ENCODE data around the gene ATXN2. TPM values are rescaled to one million over a fixed set of nuclear protein-coding genes. Genes with fewer than 3 reads are reported as not detected.
"Not testable (repeated sequence)": the region's sequence is repeated elsewhere in the genome, so short reads cannot be mapped to it uniquely, and the experiment has no call there.

ATXN2 gene
- total and polyA plus RNA-seq, 2 donors from 2014 or later, result 27.1 to 56.5 TPM

DNA sequence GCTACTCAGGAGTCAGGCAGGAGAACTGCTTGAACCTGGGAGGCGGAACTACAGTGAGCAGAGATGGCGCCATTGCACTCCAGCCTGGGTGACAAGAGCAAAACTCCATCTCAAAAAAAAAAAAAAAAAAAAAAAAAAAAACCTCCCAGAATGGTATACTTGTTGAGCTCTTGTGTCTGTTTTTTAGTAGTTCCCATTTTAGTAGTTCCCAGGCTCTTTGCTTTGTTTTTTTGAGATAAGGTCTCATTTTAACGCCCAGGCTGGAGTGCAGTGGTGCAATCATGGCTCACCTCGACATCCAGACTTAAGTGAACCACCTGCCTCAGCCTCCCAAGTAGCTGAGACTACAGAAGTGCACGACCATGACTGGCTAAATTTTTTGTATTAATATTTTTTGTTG lies 13.4 kb downstream of the ATXN2 start:
- H3K9me3 ChIP-seq (ENCODE audit: control insufficient read depth in 2 of 3, insufficient read depth in 1 of 3, low read length in 3 of 3), result no peaks in the 10 kb centered on the region
- DNase-seq, result no peak
- H3K4me1 ChIP-seq (ENCODE audit: control insufficient read depth in 2 of 3, insufficient read depth in 2 of 3, low read depth in 1 of 3, low read length in 3 of 3), result peaks cover 0 to 6% (median 3%) of the 10 kb centered on the region in 3 donors
- FAIRE-seq, result no peak
- H3K27ac ChIP-seq (ENCODE audit: low read depth in 2 of 2, low read length in 2 of 2), result no peak overlapping the region
- H3K36me3 ChIP-seq (ENCODE audit: control insufficient read depth in 2 of 3, insufficient read depth in 3 of 3, low read length in 3 of 3), result no peaks in the 10 kb centered on the region
- no peak overlapping the region for H3K4me3 ChIP-seq (ENCODE audit: low read length in 3 of 3)
- H3K27me3 ChIP-seq (ENCODE audit: control insufficient read depth, insufficient read depth, low read length), result no peaks in the 10 kb centered on the region
- TF ChIP-seq, protein P1, sequence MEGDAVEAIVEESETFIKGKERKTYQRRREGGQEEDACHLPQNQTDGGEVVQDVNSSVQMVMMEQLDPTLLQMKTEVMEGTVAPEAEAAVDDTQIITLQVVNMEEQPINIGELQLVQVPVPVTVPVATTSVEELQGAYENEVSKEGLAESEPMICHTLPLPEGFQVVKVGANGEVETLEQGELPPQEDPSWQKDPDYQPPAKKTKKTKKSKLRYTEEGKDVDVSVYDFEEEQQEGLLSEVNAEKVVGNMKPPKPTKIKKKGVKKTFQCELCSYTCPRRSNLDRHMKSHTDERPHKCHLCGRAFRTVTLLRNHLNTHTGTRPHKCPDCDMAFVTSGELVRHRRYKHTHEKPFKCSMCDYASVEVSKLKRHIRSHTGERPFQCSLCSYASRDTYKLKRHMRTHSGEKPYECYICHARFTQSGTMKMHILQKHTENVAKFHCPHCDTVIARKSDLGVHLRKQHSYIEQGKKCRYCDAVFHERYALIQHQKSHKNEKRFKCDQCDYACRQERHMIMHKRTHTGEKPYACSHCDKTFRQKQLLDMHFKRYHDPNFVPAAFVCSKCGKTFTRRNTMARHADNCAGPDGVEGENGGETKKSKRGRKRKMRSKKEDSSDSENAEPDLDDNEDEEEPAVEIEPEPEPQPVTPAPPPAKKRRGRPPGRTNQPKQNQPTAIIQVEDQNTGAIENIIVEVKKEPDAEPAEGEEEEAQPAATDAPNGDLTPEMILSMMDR (IDR thresholded peaks at IDR 0.05; ENCODE audit: borderline replicate concordance, extremely low read depth, insufficient read depth), result no peak
- H3K9ac ChIP-seq (ENCODE audit: low read length in 3 of 3), result no peak overlapping the region
- intact Hi-C loops (cut with DNase I), result no loop called here

DNA sequence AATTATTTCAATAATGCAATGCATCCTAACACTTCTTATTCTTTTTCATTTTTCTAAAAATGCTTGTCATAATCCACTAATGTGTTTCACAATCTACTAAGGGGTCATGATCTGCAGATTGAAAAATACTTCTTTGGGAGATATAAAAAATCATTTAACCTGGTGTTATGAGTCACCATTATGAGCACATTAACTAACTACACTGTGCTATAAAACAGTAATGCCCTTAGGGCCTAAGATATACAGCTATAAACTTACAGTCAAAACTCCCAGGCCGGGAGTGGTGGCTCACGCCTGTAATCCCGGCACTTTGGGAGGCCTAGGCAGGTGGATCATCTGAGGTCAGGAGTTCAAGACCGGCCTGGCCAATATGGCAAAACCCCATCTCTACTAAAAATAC lies 14.2 kb downstream of the ATXN2 start:
- FAIRE-seq (no peak), DNase-seq (no peak)
- intact Hi-C loops (cut with DNase I), result no loop called here
- H3K36me3 ChIP-seq (ENCODE audit: control insufficient read depth in 2 of 3, insufficient read depth in 3 of 3, low read length in 3 of 3), result no peaks in the 10 kb centered on the region
- H3K27ac ChIP-seq (ENCODE audit: low read depth in 2 of 2, low read length in 2 of 2), result no peak overlapping the region
- no peaks in the 10 kb centered on the region for H3K27me3 ChIP-seq (ENCODE audit: control insufficient read depth, insufficient read depth, low read length)
- no peak overlapping the region for H3K4me3 ChIP-seq (ENCODE audit: low read length in 3 of 3)
- TF ChIP-seq, protein P1 (IDR thresholded peaks at IDR 0.05; ENCODE audit: borderline replicate concordance, extremely low read depth, insufficient read depth), result no peak
- no peaks in the 10 kb centered on the region for H3K9me3 ChIP-seq (ENCODE audit: control insufficient read depth in 2 of 3, insufficient read depth in 1 of 3, low read length in 3 of 3)
- H3K9ac ChIP-seq (ENCODE audit: low read length in 3 of 3), result no peak overlapping the region
- peaks cover 0 to 6% (median 3%) of the 10 kb centered on the region in 3 donors for H3K4me1 ChIP-seq (ENCODE audit: control insufficient read depth in 2 of 3, insufficient read depth in 2 of 3, low read depth in 1 of 3, low read length in 3 of 3)

DNA sequence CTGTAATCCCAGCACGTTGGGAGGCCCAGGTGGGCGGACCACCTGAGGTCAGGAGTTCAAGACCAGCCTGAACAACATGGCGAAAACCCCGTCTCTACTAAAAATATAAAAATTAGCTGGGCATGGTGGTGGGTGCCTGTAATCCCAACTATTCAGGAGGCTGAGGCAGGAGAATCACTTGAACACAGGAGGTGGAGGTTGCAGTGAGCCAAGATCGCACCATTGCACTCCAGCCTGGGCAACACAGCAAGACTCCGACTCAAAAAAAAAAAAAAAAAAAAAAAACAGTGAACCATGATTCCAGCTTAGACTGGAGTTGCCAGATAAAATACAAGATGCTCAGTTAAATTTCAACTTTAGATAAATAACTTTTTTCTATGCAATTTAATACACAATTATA lies 15.6 kb downstream of the ATXN2 start:
- H3K27me3 ChIP-seq (ENCODE audit: control insufficient read depth, insufficient read depth, low read length); H3K27ac ChIP-seq (ENCODE audit: low read depth in 2 of 2, low read length in 2 of 2); DNase-seq; intact Hi-C loops (cut with DNase I); H3K9me3 ChIP-seq (ENCODE audit: control insufficient read depth in 2 of 3, insufficient read depth in 1 of 3, low read length in 3 of 3); H3K36me3 ChIP-seq (ENCODE audit: control insufficient read depth in 2 of 3, insufficient read depth in 3 of 3, low read length in 3 of 3); H3K4me3 ChIP-seq (ENCODE audit: low read length in 3 of 3); H3K4me1 ChIP-seq (ENCODE audit: control insufficient read depth in 2 of 3, insufficient read depth in 2 of 3, low read depth in 1 of 3, low read length in 3 of 3); H3K9ac ChIP-seq (ENCODE audit: low read length in 3 of 3); FAIRE-seq: not testable (repeated sequence)

DNA sequence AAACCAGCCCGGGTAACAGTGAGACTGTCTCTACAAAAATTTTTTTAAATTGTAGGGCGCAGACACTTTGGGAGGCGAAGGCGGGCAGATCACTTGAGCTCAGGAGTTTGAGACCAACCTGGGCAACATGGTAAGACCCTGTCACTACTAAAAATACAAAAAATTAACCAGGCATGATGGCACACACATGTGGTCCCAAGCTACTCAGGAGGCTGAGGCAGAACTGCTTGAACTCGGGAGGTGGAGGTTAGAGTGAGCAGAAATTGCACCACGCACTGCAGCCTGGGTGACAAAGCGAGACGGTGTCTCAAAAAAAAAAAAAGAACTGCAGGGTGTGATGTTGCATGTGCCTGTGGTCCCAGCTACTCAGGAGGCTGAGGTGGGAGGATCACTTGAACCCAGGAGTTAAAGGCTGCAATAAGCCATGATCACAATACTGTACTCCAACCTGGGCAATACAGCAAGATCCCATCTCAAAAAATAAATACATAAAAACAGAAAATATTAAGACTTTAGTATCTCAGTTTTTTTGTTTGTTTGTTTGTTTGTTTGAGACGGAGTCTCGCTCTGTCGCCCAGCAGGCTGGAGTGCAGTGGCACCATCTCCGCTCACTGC lies 16.9 kb downstream of the ATXN2 start:
- intact Hi-C loops (cut with DNase I), result no loop called here
- H3K27ac ChIP-seq (ENCODE audit: low read depth in 2 of 2, low read length in 2 of 2), result no peak overlapping the region
- no peaks in the 10 kb centered on the region for H3K36me3 ChIP-seq (ENCODE audit: control insufficient read depth in 2 of 3, insufficient read depth in 3 of 3, low read length in 3 of 3)
- TF ChIP-seq, protein P1 (IDR thresholded peaks at IDR 0.05; ENCODE audit: borderline replicate concordance, extremely low read depth, insufficient read depth), result no peak
- FAIRE-seq (no peak), DNase-seq (no peak)
- no peak overlapping the region for H3K9ac ChIP-seq (ENCODE audit: low read length in 3 of 3)
- no peaks in the 10 kb centered on the region for H3K9me3 ChIP-seq (ENCODE audit: control insufficient read depth in 2 of 3, insufficient read depth in 1 of 3, low read length in 3 of 3)
- no peaks in the 10 kb centered on the region for H3K27me3 ChIP-seq (ENCODE audit: control insufficient read depth, insufficient read depth, low read length)
- H3K4me1 ChIP-seq (ENCODE audit: control insufficient read depth in 2 of 3, insufficient read depth in 2 of 3, low read depth in 1 of 3, low read length in 3 of 3), result peaks cover 0 to 5% (median under 1%) of the 10 kb centered on the region in 3 donors
- no peak overlapping the region for H3K4me3 ChIP-seq (ENCODE audit: low read length in 3 of 3)
